ENCODE results near the gene CXCL6. TPM values are rescaled to one million over a fixed set of nuclear protein-coding genes. Genes with fewer than 3 reads are reported as not detected.

The CXCL6 gene
- total and polyA plus RNA-seq, 2 experiments from 2014 or later = 4.4 to 6.0 TPM

DNA sequence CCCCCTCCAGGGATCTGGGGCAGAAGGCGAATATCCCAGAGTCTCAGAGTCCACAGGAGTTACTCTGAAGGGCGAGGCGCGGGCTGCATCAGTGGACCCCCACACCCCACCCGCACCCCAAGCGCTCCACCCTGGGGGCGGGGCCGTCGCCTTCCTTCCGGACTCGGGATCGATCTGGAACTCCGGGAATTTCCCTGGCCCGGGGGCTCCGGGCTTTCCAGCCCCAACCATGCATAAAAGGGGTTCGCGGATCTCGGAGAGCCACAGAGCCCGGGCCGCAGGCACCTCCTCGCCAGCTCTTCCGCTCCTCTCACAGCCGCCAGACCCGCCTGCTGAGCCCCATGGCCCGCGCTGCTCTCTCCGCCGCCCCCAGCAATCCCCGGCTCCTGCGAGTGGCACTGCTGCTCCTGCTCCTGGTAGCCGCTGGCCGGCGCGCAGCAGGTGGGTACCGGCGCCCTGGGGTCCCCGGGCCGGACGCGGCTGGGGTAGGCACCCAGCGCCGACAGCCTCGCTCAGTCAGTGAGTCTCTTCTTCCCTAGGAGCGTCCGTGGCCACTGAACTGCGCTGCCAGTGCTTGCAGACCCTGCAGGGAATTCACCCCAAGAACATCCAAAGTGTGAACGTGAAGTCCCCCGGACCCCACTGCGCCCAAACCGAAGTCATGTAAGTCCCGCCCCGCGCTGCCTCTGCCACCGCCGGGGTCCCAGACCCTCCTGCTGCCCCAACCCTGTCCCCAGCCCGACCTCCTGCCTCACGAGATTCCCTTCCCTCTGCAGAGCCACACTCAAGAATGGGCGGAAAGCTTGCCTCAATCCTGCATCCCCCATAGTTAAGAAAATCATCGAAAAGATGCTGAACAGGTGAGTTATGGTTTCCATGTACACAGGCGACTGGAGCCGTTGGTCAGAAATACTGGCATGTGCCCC lies 32.9 kb downstream of the CXCL6 start, which contains the start of gene CXCL1:
Gene CXCL1, plus strand, starts transcription at position 264 of the 926 bp plus-strand sequence. Its CDS starts 78 bp downstream, at position 342.
- peak; percentile 54 for DNase-seq (ENCODE audit: low spot score)
- H3K79me2 ChIP-seq = no peaks in the 10 kb centered on the region
- H3K9me2 ChIP-seq (replicated peaks; ENCODE audit: insufficient read depth) = no peaks in the 10 kb centered on the region
- TF ChIP-seq EZH2 (IDR thresholded peaks at IDR 0.05; ENCODE audit: borderline replicate concordance) (no peak), CTCF (IDR thresholded peaks at IDR 0.05; ENCODE audit: poor library complexity) (no peak), EZH2phosphoT487 (IDR thresholded peaks at IDR 0.05; ENCODE audit: low read depth, severe bottlenecking, unreplicated experiment) (no peak)
- H3K4me2 ChIP-seq = peak within 1 kb of the TSS; percentile 95
- H3K4me3 ChIP-seq = peak within 1 kb of the TSS; percentile 66
- H2AFZ ChIP-seq = peak within 1 kb of the TSS; percentile 88
- H3K27me3 ChIP-seq = peaks cover 3% of the 10 kb centered on the region
- no peaks in the 10 kb centered on the region for H3K9me3 ChIP-seq (ENCODE audit: low read depth)
- no peaks in the 10 kb centered on the region for H4K20me1 ChIP-seq (ENCODE audit: insufficient read depth, poor library complexity, severe bottlenecking)
- H3K4me1 ChIP-seq (ENCODE audit: insufficient read depth) = peaks cover 5% of the 10 kb centered on the region
- 7% methylated on average over 61 of the region's 61 CpGs for WGBS (ENCODE audit: low lambda C conversion rate, missing lambda C conversion rate)
- no peak within 1 kb of the TSS for H3K27ac ChIP-seq
- no peaks in the 10 kb centered on the region for H3K36me3 ChIP-seq (replicated peaks; ENCODE audit: insufficient read depth, low read depth)

GRCh38 chr4:73870260-73870659 lies 33.8 kb downstream of the CXCL6 start:
- no peak for TF ChIP-seq CTCF (IDR thresholded peaks at IDR 0.05; ENCODE audit: poor library complexity)
- Histone ChIP-seq H3K79me2 (no peaks in the 10 kb centered on the region), H3K27ac (no peak overlapping the region), H3K36me3 (replicated peaks; ENCODE audit: insufficient read depth, low read depth) (no peaks in the 10 kb centered on the region), H4K20me1 (ENCODE audit: insufficient read depth, poor library complexity, severe bottlenecking) (no peaks in the 10 kb centered on the region), H2AFZ (no peak overlapping the region), H3K9me3 (ENCODE audit: low read depth) (no peaks in the 10 kb centered on the region), H3K4me1 (ENCODE audit: insufficient read depth) (peaks cover 5% of the 10 kb centered on the region), H3K9me2 (replicated peaks; ENCODE audit: insufficient read depth) (no peaks in the 10 kb centered on the region), H3K27me3 (peaks cover 3% of the 10 kb centered on the region), H3K4me2 (peak overlapping the region; percentile 95), H3K4me3 (no peak overlapping the region)
- 96% methylated on average over 3 of the region's 3 CpGs for WGBS (ENCODE audit: low lambda C conversion rate, missing lambda C conversion rate)
- DNase-seq (ENCODE audit: low spot score) = no peak

GRCh38 chr4:73870768-73871167 lies 34.3 kb downstream of the CXCL6 start:
- no peaks in the 10 kb centered on the region for H3K9me3 ChIP-seq (ENCODE audit: low read depth)
- no peak for TF ChIP-seq EZH2phosphoT487 (IDR thresholded peaks at IDR 0.05; ENCODE audit: low read depth, severe bottlenecking, unreplicated experiment)
- TF ChIP-seq CTCF (IDR thresholded peaks at IDR 0.05; ENCODE audit: poor library complexity) = no peak
- TF ChIP-seq EZH2 (IDR thresholded peaks at IDR 0.05; ENCODE audit: borderline replicate concordance) = no peak
- H3K4me2 ChIP-seq = peak overlapping the region; percentile 95
- DNase-seq (ENCODE audit: low spot score) = no peak
- H4K20me1 ChIP-seq (ENCODE audit: insufficient read depth, poor library complexity, severe bottlenecking) = no peaks in the 10 kb centered on the region
- H3K27ac ChIP-seq = no peak overlapping the region
- peaks cover 5% of the 10 kb centered on the region for H3K4me1 ChIP-seq (ENCODE audit: insufficient read depth)
- no peaks in the 10 kb centered on the region for H3K9me2 ChIP-seq (replicated peaks; ENCODE audit: insufficient read depth)
- H3K36me3 ChIP-seq (replicated peaks; ENCODE audit: insufficient read depth, low read depth) = no peaks in the 10 kb centered on the region
- peaks cover 3% of the 10 kb centered on the region for H3K27me3 ChIP-seq
- H3K4me3 ChIP-seq = no peak overlapping the region
- H2AFZ ChIP-seq = no peak overlapping the region
- 70% methylated on average over 1 of the region's 1 CpG for whole genome bisulfite sequencing (ENCODE audit: low lambda C conversion rate, missing lambda C conversion rate)
- no peaks in the 10 kb centered on the region for H3K79me2 ChIP-seq

All from hepatocyte (in vitro differentiated cells).